IPS DF 19.7 (cell line): ENCODE data around the gene ITPR3.
"Not testable (repeated sequence)": the region's sequence is repeated elsewhere in the genome, so short reads cannot be mapped to it uniquely, and the experiment has no call there.

Experiments used
- DNase-seq: peaks from one replicate; pipeline ENCODE4 v3.0.0-alpha.2; 2013; ENCODE audit warnings: low read depth, low spot score

ITPR3 gene

GRCh38 chr6:33591424-33592032 is 29.6 kb upstream of the ITPR3 start:
- no peak for DNase-seq

- no peak for DNase-seq
These were observed 28.9 kb upstream of the ITPR3 start for GRCh38 chr6:33592280-33592594.

GRCh38 chr6:33592595-33593413 is 28.3 kb upstream of the ITPR3 start:
- DNase-seq = no peak

- DNase-seq = no peak
These were observed 27.8 kb upstream of the ITPR3 start for GRCh38 chr6:33593414-33593727.

- no peak for DNase-seq
These were observed 25.9 kb upstream of the ITPR3 start for GRCh38 chr6:33595001-33595846.

- DNase-seq = not testable (repeated sequence)
These were observed 24.2 kb upstream of the ITPR3 start for GRCh38 chr6:33596894-33597293.

- no peak for DNase-seq
These were observed 23.4 kb upstream of the ITPR3 start for GRCh38 chr6:33597551-33598322.

GRCh38 chr6:33599413-33599938 is 21.6 kb upstream of the ITPR3 start:
- no peak for DNase-seq

GRCh38 chr6:33600761-33601160 is 20.4 kb upstream of the ITPR3 start:
- no peak for DNase-seq

- DNase-seq = no peak
These were observed 18.9 kb upstream of the ITPR3 start for GRCh38 chr6:33602180-33602579.

GRCh38 chr6:33604941-33605854 is 15.9 kb upstream of the ITPR3 start:
- no peak for DNase-seq

- DNase-seq = no peak
These were observed 14.5 kb upstream of the ITPR3 start for GRCh38 chr6:33606642-33607041.

GRCh38 chr6:33607126-33607783 is 13.9 kb upstream of the ITPR3 start:
- DNase-seq = no peak

- DNase-seq = no peak
These were observed 13.3 kb upstream of the ITPR3 start for GRCh38 chr6:33607784-33608161.

GRCh38 chr6:33609019-33609418 is 12.1 kb upstream of the ITPR3 start:
- DNase-seq = no peak

- DNase-seq = no peak
These were observed 11.6 kb upstream of the ITPR3 start for GRCh38 chr6:33609528-33609927.

- DNase-seq = no peak
These were observed 11.1 kb upstream of the ITPR3 start for GRCh38 chr6:33610067-33610466.

GRCh38 chr6:33610779-33611732 is 10.1 kb upstream of the ITPR3 start:
- DNase-seq = no peak
